ENCODE measurements around the gene GAS2L2.

Gene GAS2L2

DNA sequence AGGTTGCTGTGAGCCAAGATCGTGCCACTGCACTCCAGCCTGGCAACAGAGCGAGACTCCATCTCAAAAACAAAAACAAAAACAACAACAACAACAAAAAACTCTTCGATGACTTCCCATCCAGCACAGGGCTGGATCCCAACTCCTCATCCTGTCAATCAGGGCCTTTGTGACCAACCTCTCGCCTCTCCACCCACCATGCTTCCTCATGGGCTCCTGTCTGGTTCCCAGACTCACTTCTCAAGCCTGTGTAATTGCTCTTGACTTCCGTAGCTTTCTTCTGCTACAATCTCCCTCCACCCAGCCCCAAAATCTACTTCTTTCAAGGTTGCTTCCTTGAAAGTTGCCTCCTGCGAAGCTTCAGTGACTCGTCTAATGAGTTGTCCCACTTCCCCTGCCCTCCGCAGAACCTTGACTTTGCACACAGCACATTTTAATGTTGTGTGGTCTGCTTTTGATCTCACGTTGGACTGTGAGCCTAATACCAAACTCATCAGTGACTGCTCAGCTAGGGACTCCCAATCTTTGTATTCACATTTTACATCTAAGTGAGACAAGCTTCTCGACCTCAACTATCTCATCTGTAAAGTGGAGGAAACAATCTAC lies 22.5 kb downstream of the GAS2L2 start:
- DNase-seq = no peak
- no peaks in the 10 kb centered on the region for H3K9me3 ChIP-seq (ENCODE audit: control extremely low read depth in 1 of 5, control insufficient read depth in 4 of 5, insufficient read depth in 2 of 5, low read depth in 1 of 5, low read length in 4 of 5)
- 92% methylated on average over 8 of the region's 10 CpGs for WGBS (ENCODE audit: insufficient coverage)
- H3K27ac ChIP-seq (ENCODE audit: insufficient read depth in 1 of 2, low read depth in 1 of 2, low read length in 2 of 2, poor library complexity in 1 of 2, severe bottlenecking in 2 of 2) = no peak overlapping the region
- no peaks in the 10 kb centered on the region for H3K27me3 ChIP-seq (replicated peaks in 2 of 5; ENCODE audit: control insufficient read depth in 4 of 5, insufficient read depth in 5 of 5, low read length in 4 of 5)
- POLR2A ChIA-PET = no interaction called here
- peak overlapping the region in 1 of 7 experiments; percentile 81 for H3K4me3 ChIP-seq (ENCODE audit: control insufficient read depth in 1 of 7, extremely low read depth in 1 of 7, insufficient read depth in 4 of 7, low read depth in 2 of 7, low read length in 6 of 7)
- H3K36me3 ChIP-seq (ENCODE audit: control insufficient read depth in 4 of 4, insufficient read depth in 4 of 4, low read length in 3 of 4) = peaks cover 3 to 19% (median 10%) of the 10 kb centered on the region in 4 experiments
- peaks cover 0 to 16% (median 10%) of the 10 kb centered on the region in 4 experiments for H3K4me1 ChIP-seq (ENCODE audit: control extremely low read depth in 1 of 4, control insufficient read depth in 4 of 4, insufficient read depth in 4 of 4, low read length in 3 of 4)
- CTCF ChIA-PET = interaction anchor here (0.7 to 2.0 kb wide), 8 partner anchors 13 to 175 kb away, joined by 3 to 10 read pairs (median 4); no protein-coding TSS in a partner anchor

DNA sequence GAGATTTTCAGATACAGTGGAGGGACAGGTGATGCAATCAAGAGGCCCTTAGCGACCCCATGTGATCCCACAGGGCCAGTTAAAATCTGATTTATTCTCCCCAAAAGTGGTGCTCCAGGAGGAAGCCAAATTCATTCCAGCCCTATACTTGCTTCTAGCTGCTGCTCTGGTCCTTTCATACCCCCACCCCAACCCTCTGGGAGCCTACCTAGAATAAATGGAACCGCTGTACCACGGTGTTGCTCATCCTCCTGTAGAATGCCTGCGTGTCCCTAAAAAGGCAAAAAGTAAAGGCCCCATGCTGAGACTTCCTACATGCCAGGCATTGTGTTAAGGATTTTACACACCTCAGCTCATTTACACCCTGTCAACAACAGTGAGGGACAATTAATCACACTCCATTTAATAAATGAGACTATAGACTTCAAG lies 23.6 kb downstream of the GAS2L2 start:
- Histone ChIP-seq H3K9me3 (ENCODE audit: control extremely low read depth in 1 of 5, control insufficient read depth in 4 of 5, insufficient read depth in 2 of 5, low read depth in 1 of 5, low read length in 4 of 5) (no peaks in the 10 kb centered on the region), H3K27me3 (replicated peaks in 2 of 5; ENCODE audit: control insufficient read depth in 4 of 5, insufficient read depth in 5 of 5, low read length in 4 of 5) (no peaks in the 10 kb centered on the region), H3K27ac (ENCODE audit: insufficient read depth in 1 of 2, low read depth in 1 of 2, low read length in 2 of 2, poor library complexity in 1 of 2, severe bottlenecking in 2 of 2) (no peak overlapping the region), H3K4me1 (ENCODE audit: control extremely low read depth in 1 of 4, control insufficient read depth in 4 of 4, insufficient read depth in 4 of 4, low read length in 3 of 4) (peaks cover 0 to 16% (median 10%) of the 10 kb centered on the region in 4 experiments), H3K4me3 (ENCODE audit: control insufficient read depth in 1 of 7, extremely low read depth in 1 of 7, insufficient read depth in 4 of 7, low read depth in 2 of 7, low read length in 6 of 7) (no peak overlapping the region), H3K36me3 (ENCODE audit: control insufficient read depth in 4 of 4, insufficient read depth in 4 of 4, low read length in 3 of 4) (peaks cover 8 to 30% (median 19%) of the 10 kb centered on the region in 4 experiments)
- ChIA-PET CTCF (interaction anchor here (0.9 to 1.6 kb wide), 4 partner anchors 9 to 116 kb away, joined by 3 to 5 read pairs (median 3); no protein-coding TSS in a partner anchor), POLR2A (no interaction called here)
- DNase-seq = no peak
- WGBS (ENCODE audit: insufficient coverage) = 96% methylated on average over 4 of the region's 4 CpGs

DNA sequence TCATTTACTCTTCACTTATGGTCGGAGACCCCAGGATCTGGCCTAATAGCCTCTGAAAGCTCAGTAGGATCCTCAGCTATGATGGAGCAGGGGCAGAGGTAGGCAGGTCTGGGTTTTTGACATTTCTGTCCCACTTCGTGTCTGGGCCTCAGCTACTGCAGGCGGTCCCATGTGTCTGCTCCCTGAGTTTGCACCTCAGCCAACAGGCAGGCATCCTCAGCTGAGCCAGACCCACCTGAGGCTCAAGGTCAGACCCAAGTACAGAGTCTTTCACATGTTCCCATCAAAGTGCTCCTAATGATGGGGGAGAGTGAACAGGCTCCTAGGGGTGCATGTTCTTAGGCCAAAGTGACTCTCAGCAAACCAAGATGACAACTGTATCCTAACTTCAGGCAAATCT lies 24.5 kb downstream of the GAS2L2 start:
- WGBS (ENCODE audit: insufficient coverage) = 100% methylated on average over 2 of the region's 3 CpGs
- ChIA-PET POLR2A (no interaction called here), CTCF (interaction anchor here (1.1 to 1.5 kb wide), 2 partner anchors 8 to 19 kb away, joined by 3 read pairs; no protein-coding TSS in a partner anchor)
- peaks cover 15 to 39% (median 25%) of the 10 kb centered on the region in 4 experiments for H3K36me3 ChIP-seq (ENCODE audit: control insufficient read depth in 4 of 4, insufficient read depth in 4 of 4, low read length in 3 of 4)
- no peaks in the 10 kb centered on the region for H3K9me3 ChIP-seq (ENCODE audit: control extremely low read depth in 1 of 5, control insufficient read depth in 4 of 5, insufficient read depth in 2 of 5, low read depth in 1 of 5, low read length in 4 of 5)
- DNase-seq = no peak
- no peak overlapping the region for H3K4me3 ChIP-seq (ENCODE audit: control insufficient read depth in 1 of 7, extremely low read depth in 1 of 7, insufficient read depth in 4 of 7, low read depth in 2 of 7, low read length in 6 of 7)
- no peaks in the 10 kb centered on the region for H3K27me3 ChIP-seq (replicated peaks in 2 of 5; ENCODE audit: control insufficient read depth in 4 of 5, insufficient read depth in 5 of 5, low read length in 4 of 5)
- peaks cover 0 to 16% (median 10%) of the 10 kb centered on the region in 4 experiments for H3K4me1 ChIP-seq (ENCODE audit: control extremely low read depth in 1 of 4, control insufficient read depth in 4 of 4, insufficient read depth in 4 of 4, low read length in 3 of 4)
- no peak overlapping the region for H3K27ac ChIP-seq (ENCODE audit: insufficient read depth in 1 of 2, low read depth in 1 of 2, low read length in 2 of 2, poor library complexity in 1 of 2, severe bottlenecking in 2 of 2)

DNA sequence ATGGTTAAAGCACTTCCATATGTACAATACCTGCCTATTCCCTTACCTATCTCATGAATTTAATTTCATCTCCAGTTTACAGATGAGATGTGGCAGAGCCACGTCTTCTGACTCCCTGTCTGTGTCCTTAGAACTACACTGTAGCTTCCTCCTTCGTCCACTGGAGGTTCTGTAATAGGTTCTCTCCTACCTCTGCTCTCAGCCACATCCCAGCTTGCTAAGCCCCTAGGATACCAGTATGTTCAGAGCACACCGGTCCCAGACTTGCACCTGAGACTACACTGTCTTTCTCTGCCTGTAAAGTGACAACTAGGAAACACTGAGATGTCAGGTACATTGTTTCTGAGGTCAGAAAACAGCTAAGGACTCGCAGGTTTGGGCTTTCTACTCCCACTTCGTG lies 25.4 kb downstream of the GAS2L2 start:
- no peak for DNase-seq
- no peaks in the 10 kb centered on the region for H3K9me3 ChIP-seq (ENCODE audit: control extremely low read depth in 1 of 5, control insufficient read depth in 4 of 5, insufficient read depth in 2 of 5, low read depth in 1 of 5, low read length in 4 of 5)
- WGBS (ENCODE audit: insufficient coverage) = 91% methylated on average over 4 of the region's 5 CpGs
- no peaks in the 10 kb centered on the region for H3K27me3 ChIP-seq (replicated peaks in 2 of 5; ENCODE audit: control insufficient read depth in 4 of 5, insufficient read depth in 5 of 5, low read length in 4 of 5)
- POLR2A ChIA-PET = no interaction called here
- peaks cover 0 to 16% (median 10%) of the 10 kb centered on the region in 4 experiments for H3K4me1 ChIP-seq (ENCODE audit: control extremely low read depth in 1 of 4, control insufficient read depth in 4 of 4, insufficient read depth in 4 of 4, low read length in 3 of 4)
- H3K27ac ChIP-seq (ENCODE audit: insufficient read depth in 1 of 2, low read depth in 1 of 2, low read length in 2 of 2, poor library complexity in 1 of 2, severe bottlenecking in 2 of 2) = no peak overlapping the region
- H3K4me3 ChIP-seq (ENCODE audit: control insufficient read depth in 1 of 7, extremely low read depth in 1 of 7, insufficient read depth in 4 of 7, low read depth in 2 of 7, low read length in 6 of 7) = no peak overlapping the region
- H3K36me3 ChIP-seq (ENCODE audit: control insufficient read depth in 4 of 4, insufficient read depth in 4 of 4, low read length in 3 of 4) = peaks cover 15 to 48% (median 29%) of the 10 kb centered on the region in 4 experiments
- CTCF ChIA-PET = interaction anchor here (1.1 to 1.2 kb wide), 2 partner anchors 16 to 19 kb away, joined by 3 read pairs; no protein-coding TSS in a partner anchor

DNA sequence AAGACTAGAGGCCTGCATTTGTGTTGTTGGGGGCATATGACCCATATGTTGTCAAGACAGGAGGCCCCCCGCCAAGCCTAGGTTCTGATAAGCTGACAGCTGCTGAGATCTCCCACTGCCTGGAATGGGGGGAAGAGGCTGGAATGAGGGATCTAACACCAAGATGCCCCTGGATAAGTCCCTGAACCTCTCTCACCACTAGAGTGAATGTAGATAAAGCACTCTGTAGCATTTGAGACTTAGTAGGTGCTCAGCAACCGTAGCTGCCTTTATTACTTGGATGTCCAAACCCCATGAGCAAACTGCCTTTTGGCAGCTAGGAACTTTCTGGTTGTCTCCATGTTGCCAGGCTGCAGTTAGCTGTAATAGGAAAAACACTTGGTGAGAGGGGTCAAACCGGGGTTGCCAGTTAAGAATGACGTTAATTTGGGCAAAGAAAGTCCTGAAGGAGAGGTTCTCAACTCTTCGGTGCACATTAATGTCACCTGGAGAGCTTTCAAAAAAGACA lies 26.0 kb downstream of the GAS2L2 start:
- DNase-seq = no peak
- Histone ChIP-seq H3K4me3 (ENCODE audit: control insufficient read depth in 1 of 7, extremely low read depth in 1 of 7, insufficient read depth in 4 of 7, low read depth in 2 of 7, low read length in 6 of 7) (no peak overlapping the region), H3K27me3 (replicated peaks in 2 of 5; ENCODE audit: control insufficient read depth in 4 of 5, insufficient read depth in 5 of 5, low read length in 4 of 5) (no peaks in the 10 kb centered on the region), H3K36me3 (ENCODE audit: control insufficient read depth in 4 of 4, insufficient read depth in 4 of 4, low read length in 3 of 4) (peaks cover 15 to 50% (median 29%) of the 10 kb centered on the region in 4 experiments), H3K27ac (ENCODE audit: insufficient read depth in 1 of 2, low read depth in 1 of 2, low read length in 2 of 2, poor library complexity in 1 of 2, severe bottlenecking in 2 of 2) (no peak overlapping the region), H3K4me1 (ENCODE audit: control extremely low read depth in 1 of 4, control insufficient read depth in 4 of 4, insufficient read depth in 4 of 4, low read length in 3 of 4) (peaks cover 0 to 11% (median 8%) of the 10 kb centered on the region in 4 experiments), H3K9me3 (ENCODE audit: control extremely low read depth in 1 of 5, control insufficient read depth in 4 of 5, insufficient read depth in 2 of 5, low read depth in 1 of 5, low read length in 4 of 5) (no peaks in the 10 kb centered on the region)
- CTCF ChIA-PET = interaction anchor here (1.2 kb wide), 1 partner anchor 16 kb away, joined by 3 read pairs; no protein-coding TSS in a partner anchor
- 100% methylated on average over 5 of the region's 5 CpGs for WGBS (ENCODE audit: insufficient coverage)
- POLR2A ChIA-PET = no interaction called here

DNA sequence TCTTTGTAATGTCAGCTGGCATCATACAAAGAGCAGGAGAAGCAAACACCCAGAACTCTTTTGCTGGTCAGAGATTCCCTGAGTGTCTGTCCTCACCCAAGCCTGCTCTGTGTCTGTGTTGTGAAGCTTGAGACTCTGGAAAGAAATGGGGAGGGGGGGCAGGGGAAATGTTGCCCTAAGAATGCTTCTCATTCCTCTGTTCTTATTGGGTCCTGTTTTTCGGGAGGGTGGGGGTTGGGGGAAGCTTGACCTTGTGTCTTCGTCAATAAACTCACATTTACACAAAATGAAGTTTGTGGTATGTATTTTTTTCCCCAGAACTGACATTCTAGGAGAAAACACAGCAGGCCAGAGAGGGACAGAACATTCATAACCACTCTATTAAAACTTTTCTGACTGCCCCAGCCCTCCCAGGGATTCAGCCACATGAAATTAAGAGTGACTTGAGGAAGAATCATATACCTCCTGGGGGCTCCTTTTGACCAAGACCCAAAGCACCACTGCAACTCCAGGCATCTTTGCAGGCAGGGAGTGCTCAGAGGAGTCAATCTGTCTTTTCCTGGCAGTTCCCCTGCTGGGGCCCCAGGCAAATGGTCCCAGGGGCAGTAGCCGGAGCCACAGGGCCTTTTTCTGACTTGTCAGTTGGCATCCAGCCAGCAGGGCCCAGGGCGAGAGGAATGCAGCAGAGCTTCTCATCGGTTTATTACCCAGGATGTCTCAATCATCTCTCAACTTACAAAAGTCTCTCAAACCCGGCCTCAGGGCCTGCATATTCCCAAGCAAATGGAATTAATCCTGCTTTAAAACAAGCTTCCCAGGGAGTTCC lies 26.7 kb downstream of the GAS2L2 start:
- POLR2A ChIA-PET = no interaction called here
- 89% methylated on average over 2 of the region's 6 CpGs for WGBS (ENCODE audit: insufficient coverage)
- CTCF ChIA-PET = no interaction called here
- Histone ChIP-seq H3K27me3 (replicated peaks in 2 of 5; ENCODE audit: control insufficient read depth in 4 of 5, insufficient read depth in 5 of 5, low read length in 4 of 5) (no peaks in the 10 kb centered on the region), H3K4me1 (ENCODE audit: control extremely low read depth in 1 of 4, control insufficient read depth in 4 of 4, insufficient read depth in 4 of 4, low read length in 3 of 4) (peaks cover 0 to 9% (median 7%) of the 10 kb centered on the region in 4 experiments), H3K9me3 (ENCODE audit: control extremely low read depth in 1 of 5, control insufficient read depth in 4 of 5, insufficient read depth in 2 of 5, low read depth in 1 of 5, low read length in 4 of 5) (no peaks in the 10 kb centered on the region), H3K36me3 (ENCODE audit: control insufficient read depth in 4 of 4, insufficient read depth in 4 of 4, low read length in 3 of 4) (peaks cover 18 to 54% (median 31%) of the 10 kb centered on the region in 4 experiments), H3K4me3 (ENCODE audit: control insufficient read depth in 1 of 7, extremely low read depth in 1 of 7, insufficient read depth in 4 of 7, low read depth in 2 of 7, low read length in 6 of 7) (no peak overlapping the region), H3K27ac (ENCODE audit: insufficient read depth in 1 of 2, low read depth in 1 of 2, low read length in 2 of 2, poor library complexity in 1 of 2, severe bottlenecking in 2 of 2) (no peak overlapping the region)
- DNase-seq = no peak

DNA sequence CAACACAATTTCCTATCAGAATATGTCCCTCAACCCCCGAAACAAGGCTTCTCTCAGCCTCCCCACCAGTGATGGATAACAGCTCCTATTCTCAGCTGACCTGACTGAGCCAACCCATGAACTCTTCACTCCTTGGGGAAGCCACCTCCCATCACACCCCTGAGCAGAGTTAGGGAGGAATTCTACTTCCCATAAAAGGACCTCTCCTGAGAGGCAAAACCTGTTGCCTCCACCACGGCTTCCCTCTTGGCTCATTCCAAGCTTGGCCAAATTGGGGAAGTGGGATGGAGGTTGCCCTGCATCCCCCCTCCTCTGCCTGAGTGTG lies 27.3 kb downstream of the GAS2L2 start:
- WGBS (ENCODE audit: insufficient coverage) = 100% methylated on average over 2 of the region's 2 CpGs
- no peaks in the 10 kb centered on the region for H3K9me3 ChIP-seq (ENCODE audit: control extremely low read depth in 1 of 5, control insufficient read depth in 4 of 5, insufficient read depth in 2 of 5, low read depth in 1 of 5, low read length in 4 of 5)
- H3K27ac ChIP-seq (ENCODE audit: insufficient read depth in 1 of 2, low read depth in 1 of 2, low read length in 2 of 2, poor library complexity in 1 of 2, severe bottlenecking in 2 of 2) = no peak overlapping the region
- H3K4me1 ChIP-seq (ENCODE audit: control extremely low read depth in 1 of 4, control insufficient read depth in 4 of 4, insufficient read depth in 4 of 4, low read length in 3 of 4) = peaks cover 0 to 3% (median 1%) of the 10 kb centered on the region in 4 experiments
- peaks cover 18 to 59% (median 33%) of the 10 kb centered on the region in 4 experiments for H3K36me3 ChIP-seq (ENCODE audit: control insufficient read depth in 4 of 4, insufficient read depth in 4 of 4, low read length in 3 of 4)
- no peaks in the 10 kb centered on the region for H3K27me3 ChIP-seq (replicated peaks in 2 of 5; ENCODE audit: control insufficient read depth in 4 of 5, insufficient read depth in 5 of 5, low read length in 4 of 5)
- POLR2A ChIA-PET = no interaction called here
- no peak overlapping the region for H3K4me3 ChIP-seq (ENCODE audit: control insufficient read depth in 1 of 7, extremely low read depth in 1 of 7, insufficient read depth in 4 of 7, low read depth in 2 of 7, low read length in 6 of 7)
- DNase-seq = no peak
- CTCF ChIA-PET = no interaction called here

All from common myeloid progenitor, CD34-positive (primary cell).